GM18526 (cell line): Measurements from ENCODE around the gene TRPM3.

Source experiments
- POLR2A ChIP-seq: IDR thresholded peaks from 3 replicates; pipeline ENCODE4 v1.6.1; 2011; ENCODE audit not compliant: insufficient read length; ENCODE audit errors: extremely low read depth

TRPM3 gene

DNA sequence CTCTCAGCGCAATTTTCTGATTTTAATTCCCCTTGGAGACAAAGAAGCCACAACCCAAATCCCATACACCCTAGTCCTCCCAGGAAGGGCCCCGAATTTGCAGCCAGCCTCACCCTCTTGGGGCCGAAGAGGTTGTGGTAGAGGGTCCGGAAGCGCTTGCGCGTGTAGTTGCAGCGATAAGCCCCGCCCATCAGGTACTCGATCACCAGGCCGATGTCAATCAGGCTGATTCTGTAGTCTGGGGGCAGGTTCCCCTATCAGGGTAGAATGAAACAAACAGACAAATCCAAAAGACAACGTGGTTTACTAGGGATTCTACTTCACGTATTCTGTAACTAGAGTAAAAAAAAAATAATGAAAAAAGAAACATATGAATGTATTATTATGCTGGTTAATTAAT is 496.3 kb downstream of the TRPM3 start:
- TF ChIP-seq POLR2A, result no peak

DNA sequence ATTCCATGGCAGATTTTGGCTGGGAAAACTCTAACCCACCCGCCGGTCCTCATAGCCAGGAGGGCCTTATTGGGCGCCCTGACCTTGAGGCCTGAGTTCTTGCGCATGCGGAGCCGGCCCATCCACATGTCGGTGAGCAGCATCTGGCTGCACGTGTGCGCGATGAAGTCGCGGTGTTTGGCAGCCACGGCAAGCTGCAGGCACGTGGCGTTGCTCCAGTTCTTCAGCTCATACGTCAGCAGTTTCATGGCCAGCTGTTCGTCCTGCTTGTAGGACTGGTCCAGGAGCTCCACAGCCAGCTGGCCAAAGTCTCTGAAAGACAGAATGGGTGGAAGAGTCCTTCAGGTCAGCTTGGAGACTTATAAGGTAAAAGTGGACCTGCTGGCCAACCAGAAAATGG is 502.6 kb downstream of the TRPM3 start:
- TF ChIP-seq POLR2A, result no peak

DNA sequence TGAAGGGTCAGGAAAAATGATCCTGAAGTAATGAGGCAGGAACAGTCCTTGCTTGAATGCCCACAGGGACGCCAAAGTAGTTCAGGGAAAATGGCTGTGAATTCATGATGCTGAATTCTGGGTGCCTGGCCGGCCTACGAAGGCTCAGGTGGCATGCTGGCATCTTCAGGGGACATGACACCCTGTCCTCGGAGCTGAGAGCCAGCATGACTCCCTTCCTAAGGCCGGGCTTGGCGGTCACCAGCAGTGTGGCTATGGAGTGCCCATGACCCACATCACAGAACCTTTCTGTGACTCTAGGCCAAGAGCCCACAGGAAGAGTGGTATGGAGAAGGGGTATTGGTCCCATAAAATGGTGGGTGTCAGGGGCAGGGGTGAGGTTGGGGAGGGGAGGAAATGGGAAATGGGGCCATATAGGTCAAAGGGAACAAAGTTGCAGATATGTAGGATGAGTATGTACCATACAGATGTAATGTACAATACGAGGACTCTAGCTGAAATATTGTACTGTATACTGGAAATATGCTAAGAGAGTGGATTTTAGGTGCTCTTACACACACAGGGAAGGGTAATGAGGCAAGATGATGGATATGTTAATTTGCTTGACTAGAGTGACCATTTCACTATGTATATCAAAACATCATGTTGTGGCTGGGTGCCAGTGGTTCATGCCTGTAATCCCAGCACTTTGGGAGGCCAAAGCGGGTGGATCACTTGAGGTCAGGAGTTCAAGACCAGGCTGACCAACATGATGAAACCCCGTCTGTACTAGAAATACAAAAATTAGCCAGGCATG is 504.2 kb downstream of the TRPM3 start:
- TF ChIP-seq POLR2A, result no peak

DNA sequence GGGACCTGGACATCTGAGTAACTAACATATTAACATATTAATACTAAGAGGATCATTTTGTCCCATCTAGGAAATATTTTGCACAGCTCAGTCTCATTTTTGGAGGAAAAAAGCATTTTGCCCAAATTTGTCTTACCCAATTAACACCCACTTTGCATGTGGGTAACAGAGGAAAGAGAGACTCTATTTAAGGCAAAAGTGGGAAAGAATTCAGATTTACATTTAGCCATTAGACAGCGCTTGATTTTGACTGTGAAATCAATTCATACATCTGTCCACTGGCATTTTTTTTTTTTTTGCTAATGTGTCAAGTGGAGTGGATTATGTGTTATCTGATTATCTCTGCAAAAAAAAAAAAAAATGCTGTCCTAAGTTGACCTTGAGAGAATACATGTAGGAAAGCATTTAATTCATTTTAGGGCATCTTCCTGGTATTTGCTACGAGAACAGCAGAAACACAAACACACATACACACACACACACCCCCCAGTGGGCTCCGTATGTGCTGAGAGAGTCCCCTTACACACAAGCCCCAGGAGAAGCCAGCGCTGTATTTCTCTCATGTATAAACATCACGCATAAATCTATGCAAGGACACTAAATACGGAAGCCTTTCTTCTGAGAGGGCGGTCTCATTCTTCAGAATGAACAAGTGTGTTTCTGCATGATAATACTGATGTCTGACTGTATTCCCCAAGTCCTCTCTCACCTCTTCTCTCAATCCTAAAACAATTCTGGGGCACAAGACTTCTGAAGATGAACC is 505.0 kb downstream of the TRPM3 start:
- no peak for TF ChIP-seq POLR2A

DNA sequence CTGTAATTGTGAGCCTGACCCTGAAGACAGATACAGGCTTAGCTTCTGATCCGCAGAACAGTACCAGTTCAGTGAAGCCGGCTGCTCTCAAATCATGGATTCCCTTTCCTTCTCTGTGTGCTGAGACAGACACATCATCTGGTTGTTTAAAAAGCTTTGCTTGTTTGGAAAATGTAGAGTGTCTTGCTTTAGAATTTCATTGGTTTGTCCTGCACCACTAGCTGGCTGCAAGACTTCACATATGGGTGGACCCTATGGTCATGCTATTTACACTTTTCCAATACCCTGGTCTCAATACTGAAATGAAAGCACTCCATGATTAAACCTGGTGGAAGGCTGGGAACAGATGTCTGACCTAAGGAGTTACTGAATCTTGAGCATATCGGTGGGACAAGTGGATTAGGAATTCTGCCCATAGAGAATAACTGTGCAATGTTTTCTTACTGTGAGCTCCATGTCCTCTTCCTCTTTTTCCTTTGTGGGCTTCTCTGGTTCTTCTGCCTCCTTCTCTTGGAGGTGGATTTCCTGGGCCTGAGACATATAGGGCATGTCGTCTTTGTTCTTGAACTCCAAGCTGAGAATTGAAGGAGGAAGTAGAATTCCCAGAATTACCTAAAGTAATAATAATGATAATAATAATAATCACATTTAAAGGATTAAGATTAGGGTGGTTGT is 505.8 kb downstream of the TRPM3 start:
- TF ChIP-seq POLR2A, result no peak

DNA sequence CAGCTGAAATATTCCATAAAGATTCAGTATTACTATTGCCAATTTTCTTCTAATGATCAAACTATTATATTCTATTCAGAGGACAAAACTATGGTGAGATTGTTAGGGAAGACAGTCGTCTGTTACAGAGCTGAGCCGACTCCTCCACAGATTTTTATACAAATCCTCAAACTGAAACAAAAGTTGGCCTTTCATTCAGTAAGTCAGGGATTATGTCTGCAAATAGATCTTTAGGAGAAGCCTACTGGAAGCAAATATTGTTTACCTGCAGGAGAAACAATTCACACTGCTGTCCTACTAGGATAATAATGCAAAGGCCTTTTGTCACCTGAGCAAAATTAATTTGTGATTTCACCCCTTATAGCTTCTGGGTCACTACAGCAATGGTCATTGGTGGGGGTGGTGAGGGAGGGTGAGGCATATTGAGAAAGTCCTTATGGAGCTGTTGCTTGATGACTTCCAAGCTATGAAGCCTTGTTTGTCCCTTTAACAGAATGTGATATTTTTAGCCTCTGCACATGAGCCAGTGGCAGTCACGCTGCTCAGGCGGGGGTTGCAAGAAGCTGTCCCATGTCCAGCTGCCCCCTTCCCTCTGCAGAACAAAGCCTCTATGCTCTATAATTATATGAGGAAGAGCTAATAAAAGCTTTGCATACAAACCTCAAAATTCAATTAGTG is 506.5 kb downstream of the TRPM3 start:
- TF ChIP-seq POLR2A, result no peak

DNA sequence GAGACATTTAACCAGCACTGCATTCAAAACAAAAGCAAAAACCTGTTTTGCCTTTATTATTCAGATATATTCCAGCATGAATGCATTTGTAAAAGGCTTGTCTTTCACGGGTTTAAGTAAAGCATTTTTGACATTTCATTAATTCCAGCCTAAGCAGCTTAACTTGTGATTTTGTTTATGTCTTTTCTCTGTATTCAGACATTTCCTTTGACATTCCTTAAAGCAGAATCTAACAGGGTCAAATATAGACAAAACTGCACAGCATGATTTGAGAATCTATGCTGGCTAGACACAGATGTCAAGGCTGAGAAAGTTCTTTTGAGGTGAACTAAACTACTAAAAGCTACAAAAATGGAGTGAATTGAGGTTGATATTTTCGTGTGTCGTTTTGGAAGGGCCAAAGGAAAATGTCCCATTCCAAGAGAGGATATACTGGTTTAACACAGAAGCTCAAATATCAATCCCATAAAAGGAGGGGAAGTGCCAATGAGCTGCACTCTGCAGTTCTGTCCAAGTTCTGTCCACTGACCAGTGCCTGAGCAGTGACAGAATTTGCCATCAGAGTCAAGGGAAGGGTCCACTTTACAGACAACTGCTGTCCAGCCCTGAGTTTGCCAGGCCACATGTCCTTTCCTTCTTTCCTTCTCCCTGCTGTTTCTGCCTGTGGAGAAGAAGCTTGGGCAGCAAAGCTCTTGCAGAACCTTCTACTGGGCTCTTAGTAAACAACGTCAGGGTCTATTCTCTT is 508.2 kb downstream of the TRPM3 start:
- TF ChIP-seq POLR2A, result no peak

DNA sequence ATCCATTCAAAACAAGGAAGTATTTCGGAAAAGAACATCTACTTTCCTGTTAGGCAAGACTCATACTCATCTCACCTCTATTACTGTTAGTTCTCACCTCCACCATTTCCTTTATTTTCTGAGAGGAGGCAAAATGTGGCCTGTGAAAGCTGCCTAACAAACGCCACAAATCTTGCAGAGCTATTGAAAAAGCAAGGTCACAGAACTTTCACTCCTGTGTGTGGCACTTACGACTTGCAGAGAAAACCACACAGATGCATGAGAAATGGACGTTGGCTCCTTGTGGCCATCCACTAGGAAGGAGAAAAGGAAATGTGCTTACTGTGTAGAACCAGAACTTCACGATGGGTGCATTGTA is 511.2 kb downstream of the TRPM3 start:
- no peak for TF ChIP-seq POLR2A

DNA sequence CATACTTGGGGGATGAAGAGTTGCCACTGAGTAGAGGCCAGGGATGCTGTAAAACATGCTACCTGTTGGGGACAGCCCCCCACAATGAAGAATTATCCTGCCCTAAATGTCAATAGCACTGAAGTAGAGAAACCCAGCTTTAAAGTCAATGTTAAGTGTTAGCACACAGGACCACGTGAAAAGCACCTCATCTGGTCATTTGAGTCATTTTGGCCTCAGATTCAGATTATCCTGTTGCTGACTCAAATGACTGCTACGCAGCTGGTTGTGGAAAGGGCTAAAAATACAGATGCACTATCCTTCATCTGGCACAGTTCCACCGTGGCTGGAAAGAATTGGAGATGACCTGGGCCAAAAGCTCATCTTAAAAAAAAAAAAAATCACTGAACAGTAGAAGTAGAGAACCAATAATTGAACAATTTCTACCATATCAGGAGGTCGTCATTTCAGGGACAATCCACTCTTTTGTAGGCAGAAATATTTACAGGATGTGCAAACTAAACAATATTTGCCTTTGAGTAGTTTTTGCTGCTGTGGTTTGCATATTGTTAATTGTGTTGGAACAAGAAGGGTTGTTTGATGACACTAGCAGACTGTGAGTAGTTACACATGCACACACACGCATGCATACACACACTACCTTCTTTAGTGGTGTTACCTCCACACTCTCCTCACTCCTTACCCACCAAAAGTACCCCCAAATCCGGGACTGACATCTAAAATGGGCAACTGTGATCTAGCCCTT is 511.7 kb downstream of the TRPM3 start:
- TF ChIP-seq POLR2A, result no peak

DNA sequence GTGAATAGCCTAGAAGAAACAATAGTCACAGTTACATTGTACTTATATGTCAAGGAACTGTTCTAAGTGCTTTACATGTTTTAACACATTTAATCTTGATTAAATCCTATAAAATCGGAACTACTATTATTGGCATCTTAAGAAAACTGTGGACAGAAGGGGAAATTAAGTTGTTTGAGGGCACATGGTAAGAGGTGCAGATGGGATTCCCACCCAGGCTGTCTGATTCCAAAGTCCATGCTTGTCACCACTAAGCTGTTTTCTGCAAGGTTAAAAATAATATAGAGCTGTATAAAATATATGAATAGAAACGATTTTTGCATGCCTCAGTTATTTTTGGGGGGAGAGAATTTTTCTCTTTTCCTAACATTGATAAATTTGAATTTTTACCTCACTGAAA is 512.4 kb downstream of the TRPM3 start:
- no peak for TF ChIP-seq POLR2A

DNA sequence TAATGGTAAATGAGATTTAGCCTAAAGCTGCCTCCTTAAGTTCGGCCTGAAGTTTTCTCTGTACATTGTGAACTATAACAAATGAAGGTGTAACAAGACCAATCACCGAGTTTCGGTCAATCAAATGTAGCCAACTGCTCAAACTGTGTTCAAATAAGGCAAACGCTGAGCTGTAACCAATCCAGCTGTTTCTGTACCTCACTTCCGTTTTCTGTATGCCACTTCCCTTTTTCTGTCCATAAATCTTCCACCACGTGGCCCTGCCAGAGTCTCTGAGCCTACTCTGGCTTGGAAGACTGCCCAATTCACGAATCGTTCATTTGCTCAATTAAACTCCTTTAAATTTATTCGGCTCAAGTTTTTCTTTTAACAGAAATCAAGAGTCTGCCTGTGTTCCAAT is 513.5 kb downstream of the TRPM3 start:
- TF ChIP-seq POLR2A, result no peak

DNA sequence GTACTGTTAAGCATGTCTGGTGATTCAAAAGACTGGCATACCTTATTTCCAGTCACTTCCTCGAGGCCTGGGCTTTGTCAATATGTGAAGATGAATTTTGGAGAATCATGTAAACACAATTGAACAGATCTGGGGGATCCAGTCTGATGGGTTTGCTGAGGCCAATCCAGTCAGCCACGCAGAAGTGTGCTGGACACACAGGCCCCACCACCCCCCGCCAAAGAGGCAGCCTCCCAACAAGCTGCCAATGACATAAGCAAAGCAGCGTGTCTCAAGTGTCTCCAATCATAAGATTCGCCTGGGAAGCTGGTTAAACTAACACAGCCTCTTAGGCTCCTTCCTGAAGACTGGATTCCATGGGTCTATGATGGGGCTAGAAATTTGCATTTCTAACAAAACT is 514.1 kb downstream of the TRPM3 start:
- no peak for TF ChIP-seq POLR2A

DNA sequence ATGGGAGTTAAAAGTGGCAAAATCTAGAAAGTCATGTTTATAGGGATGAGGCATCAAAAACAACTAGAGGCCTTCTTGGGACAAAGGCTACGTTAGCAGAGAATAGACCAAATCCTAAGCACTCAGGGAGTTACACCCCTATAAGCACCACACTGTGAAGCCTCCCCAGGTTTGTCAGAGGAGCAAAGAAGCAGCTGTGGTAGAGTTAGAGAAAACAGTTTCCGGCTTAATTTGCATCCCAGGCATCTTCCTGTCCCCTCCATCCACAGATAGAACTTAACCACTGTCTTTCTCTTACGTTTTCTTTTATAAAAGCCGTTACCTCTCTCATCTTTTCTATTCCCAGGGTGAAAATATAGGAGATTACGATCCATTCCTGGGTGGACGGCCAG is 518.4 kb downstream of the TRPM3 start:
- no peak for TF ChIP-seq POLR2A

DNA sequence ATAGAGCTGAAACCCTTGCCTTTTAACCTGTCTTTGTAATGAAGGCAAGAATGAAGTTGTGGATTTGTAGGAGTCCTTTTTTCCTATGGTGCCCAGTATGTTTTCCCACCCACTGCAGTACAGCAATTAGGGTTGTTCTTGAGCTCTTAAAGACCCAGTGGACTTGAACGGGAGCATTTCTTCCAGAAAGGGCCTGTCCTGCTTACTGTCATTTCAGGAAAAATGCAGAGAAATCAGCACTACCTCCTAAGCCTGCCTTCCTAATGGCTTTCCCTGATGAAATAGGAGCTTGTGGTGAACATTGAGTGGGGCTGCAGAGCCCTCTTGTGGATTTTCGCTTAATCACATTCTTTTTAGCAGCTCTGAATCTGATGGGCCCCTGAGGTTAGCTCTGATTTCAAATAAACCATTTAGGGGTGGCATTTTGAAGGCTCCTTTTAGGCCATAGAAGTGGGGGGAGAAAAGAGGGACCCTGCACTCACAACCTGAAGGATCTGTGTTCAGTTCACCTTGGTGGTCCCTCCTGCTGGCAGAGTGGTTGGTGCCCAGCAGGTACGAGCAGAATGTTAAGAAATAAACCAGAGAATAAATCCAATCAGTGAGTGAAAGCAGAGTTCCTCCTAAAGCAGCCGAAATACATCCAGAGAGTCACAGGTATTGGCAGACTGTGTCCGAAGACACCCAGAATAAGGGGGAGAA is 519.0 kb downstream of the TRPM3 start:
- TF ChIP-seq POLR2A, result no peak
